Glomerular visceral epithelial cell (primary cell): ENCODE data around the gene BOLA3.
A peak's percentile ranks its signal among the peaks of the same experiment; 100 is the strongest.
"Not testable (repeated sequence)": the region's sequence is repeated elsewhere in the genome, so short reads cannot be mapped to it uniquely, and the experiment has no call there.

Experiments used
- DNase-seq: peaks from one replicate; pipeline ENCODE4 v3.0.0-alpha.2; 2016; ENCODE audit errors: extremely low spot score

BOLA3 gene

GRCh38 chr2:74147727-74148456 lies at the start of gene BOLA3:
Gene BOLA3 (minus strand): TSS chr2:74147912. CDS start chr2:74147874, 38 bp downstream.
- DNase-seq = peak; percentile 85

- DNase-seq = no peak
Observed at GRCh38 chr2:74197049-74197448, 49.3 kb upstream of the BOLA3 start.

GRCh38 chr2:74194799-74195198 lies 47.1 kb upstream of the BOLA3 start:
- no peak for DNase-seq

- DNase-seq = no peak
Observed at GRCh38 chr2:74191596-74192380, 44.1 kb upstream of the BOLA3 start.

- no peak for DNase-seq
Observed at GRCh38 chr2:74188696-74189095, 41.0 kb upstream of the BOLA3 start.

GRCh38 chr2:74188018-74188601 lies 40.4 kb upstream of the BOLA3 start:
- peak; percentile 72 for DNase-seq

GRCh38 chr2:74186706-74187105 lies 39.0 kb upstream of the BOLA3 start:
- not testable (repeated sequence) for DNase-seq

GRCh38 chr2:74186038-74186437 lies 38.3 kb upstream of the BOLA3 start:
- no peak for DNase-seq

GRCh38 chr2:74183878-74184277 lies 36.2 kb upstream of the BOLA3 start:
- DNase-seq = no peak

GRCh38 chr2:74181739-74182138 lies 34.0 kb upstream of the BOLA3 start:
- no peak for DNase-seq

GRCh38 chr2:74179063-74179865 lies 31.6 kb upstream of the BOLA3 start:
- DNase-seq = no peak

GRCh38 chr2:74178211-74179062 lies 30.7 kb upstream of the BOLA3 start, which contains the start of gene MOB1A:
Gene MOB1A (minus strand): TSS chr2:74178879. CDS start chr2:74178674, 205 bp downstream.
- peak; percentile 98 for DNase-seq

GRCh38 chr2:74177696-74178095 lies 30.0 kb upstream of the BOLA3 start:
- DNase-seq = no peak

GRCh38 chr2:74174909-74175308 lies 27.2 kb upstream of the BOLA3 start:
- no peak for DNase-seq

GRCh38 chr2:74168739-74169138 lies 21.0 kb upstream of the BOLA3 start:
- no peak for DNase-seq

- no peak for DNase-seq
Observed at GRCh38 chr2:74164761-74165160, 17.0 kb upstream of the BOLA3 start.

GRCh38 chr2:74162951-74163350 lies 15.2 kb upstream of the BOLA3 start:
- no peak for DNase-seq

GRCh38 chr2:74155830-74156229 lies 8.1 kb upstream of the BOLA3 start:
- DNase-seq = no peak

GRCh38 chr2:74152954-74153353 lies 5.2 kb upstream of the BOLA3 start:
- DNase-seq = no peak

GRCh38 chr2:74149570-74150319 lies 2.0 kb upstream of the BOLA3 start:
- no peak for DNase-seq
